ENCODE measurements around the gene C5AR1.
"Not testable (repeated sequence)": the region's sequence is repeated elsewhere in the genome, so short reads cannot be mapped to it uniquely, and the experiment has no call there.

DNA sequence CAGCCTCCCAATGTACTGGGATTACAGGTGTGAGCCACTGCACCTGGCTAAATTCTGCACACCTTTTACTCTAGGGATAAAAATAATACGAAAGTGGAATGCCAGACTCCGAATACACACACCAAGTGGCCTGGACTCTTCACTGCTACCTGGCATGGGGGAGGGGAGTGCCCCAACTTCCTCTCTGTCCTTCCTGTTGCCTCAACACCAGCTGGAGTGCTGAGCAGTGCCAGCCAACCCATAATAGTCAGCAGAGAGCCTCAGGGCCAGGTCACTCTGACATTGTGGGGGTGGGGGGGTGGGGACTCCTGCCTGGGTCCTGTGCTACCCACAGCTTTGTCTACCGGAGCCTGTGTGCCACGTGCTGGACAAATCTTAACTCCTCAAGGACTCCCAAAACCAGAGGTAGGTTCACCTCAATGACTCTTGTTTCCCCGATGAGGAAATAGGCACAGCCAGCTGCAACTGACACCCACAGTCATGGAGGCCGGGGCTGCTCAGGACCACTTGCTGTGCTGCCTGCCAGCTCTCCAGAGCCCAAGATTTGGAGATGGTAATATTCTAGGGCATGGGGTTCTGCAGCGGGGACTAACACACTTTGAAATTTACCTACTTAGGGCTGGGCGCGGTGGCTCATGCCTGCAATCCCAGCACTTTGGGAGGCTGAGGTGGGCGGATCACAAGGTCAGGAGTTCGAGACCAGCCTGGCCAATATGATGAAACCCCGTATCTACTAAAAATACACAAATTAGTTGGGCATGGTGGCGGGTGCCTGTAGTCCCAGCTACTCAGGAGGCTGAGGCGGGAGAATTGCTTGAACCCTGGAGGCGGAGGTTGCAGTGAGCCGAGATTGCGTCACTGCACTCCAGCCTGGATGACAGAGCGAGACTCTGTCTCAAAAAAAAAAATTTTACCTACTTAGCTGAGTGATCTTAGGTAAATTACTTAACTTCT lies 27.4 kb downstream of the C5AR1 start:
- TF ChIP-seq, protein P1, sequence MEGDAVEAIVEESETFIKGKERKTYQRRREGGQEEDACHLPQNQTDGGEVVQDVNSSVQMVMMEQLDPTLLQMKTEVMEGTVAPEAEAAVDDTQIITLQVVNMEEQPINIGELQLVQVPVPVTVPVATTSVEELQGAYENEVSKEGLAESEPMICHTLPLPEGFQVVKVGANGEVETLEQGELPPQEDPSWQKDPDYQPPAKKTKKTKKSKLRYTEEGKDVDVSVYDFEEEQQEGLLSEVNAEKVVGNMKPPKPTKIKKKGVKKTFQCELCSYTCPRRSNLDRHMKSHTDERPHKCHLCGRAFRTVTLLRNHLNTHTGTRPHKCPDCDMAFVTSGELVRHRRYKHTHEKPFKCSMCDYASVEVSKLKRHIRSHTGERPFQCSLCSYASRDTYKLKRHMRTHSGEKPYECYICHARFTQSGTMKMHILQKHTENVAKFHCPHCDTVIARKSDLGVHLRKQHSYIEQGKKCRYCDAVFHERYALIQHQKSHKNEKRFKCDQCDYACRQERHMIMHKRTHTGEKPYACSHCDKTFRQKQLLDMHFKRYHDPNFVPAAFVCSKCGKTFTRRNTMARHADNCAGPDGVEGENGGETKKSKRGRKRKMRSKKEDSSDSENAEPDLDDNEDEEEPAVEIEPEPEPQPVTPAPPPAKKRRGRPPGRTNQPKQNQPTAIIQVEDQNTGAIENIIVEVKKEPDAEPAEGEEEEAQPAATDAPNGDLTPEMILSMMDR (IDR thresholded peaks at IDR 0.05) = not testable (repeated sequence)
- not testable (repeated sequence) for TF ChIP-seq POLR2A (IDR thresholded peaks at IDR 0.05)

Data from suprapubic skin (tissue), 3 donors.